CD4-positive, alpha-beta T cell treated with Interleukin-10 for 1 hour (primary cell): ENCODE data around the gene FAM227B.
"Not testable (repeated sequence)": the region's sequence is repeated elsewhere in the genome, so short reads cannot be mapped to it uniquely, and the experiment has no call there.

Experiments used
- DNase-seq: peaks from one replicate; pipeline ENCODE4 v3.0.0-alpha.2; 2020

The FAM227B gene

GRCh38 chr15:49435174-49435573 lies 185.4 kb downstream of the FAM227B start:
- DNase-seq: no peak

GRCh38 chr15:49430046-49430445 lies 190.6 kb downstream of the FAM227B start:
- DNase-seq: no peak

GRCh38 chr15:49428409-49429095 lies 192.1 kb downstream of the FAM227B start:
- no peak for DNase-seq

GRCh38 chr15:49427372-49427771 lies 193.2 kb downstream of the FAM227B start:
- no peak for DNase-seq

GRCh38 chr15:49424954-49425353 lies 195.7 kb downstream of the FAM227B start:
- no peak for DNase-seq

GRCh38 chr15:49423901-49424550 lies 196.6 kb downstream of the FAM227B start:
- no peak for DNase-seq

- no peak for DNase-seq
Observed at GRCh38 chr15:49423021-49423420, 197.6 kb downstream of the FAM227B start, which contains the start of gene FGF7. FGF7 (plus strand) TSS chr15:49423242; CDS start chr15:49424298, 1,056 bp downstream.

- peak; percentile 69 for DNase-seq
Observed at GRCh38 chr15:49421991-49422390, 198.6 kb downstream of the FAM227B start.

- DNase-seq: no peak
Observed at GRCh38 chr15:49418811-49419210, 201.8 kb downstream of the FAM227B start.

- no peak for DNase-seq
Observed at GRCh38 chr15:49415638-49416037, 205.0 kb downstream of the FAM227B start.

GRCh38 chr15:49415149-49415548 lies 205.5 kb downstream of the FAM227B start:
- DNase-seq: no peak

- DNase-seq: no peak
Observed at GRCh38 chr15:49412797-49413196, 207.8 kb downstream of the FAM227B start.

GRCh38 chr15:49410641-49411040 lies 210.0 kb downstream of the FAM227B start:
- DNase-seq: no peak

- no peak for DNase-seq
Observed at GRCh38 chr15:49406352-49407118, 214.1 kb downstream of the FAM227B start.

GRCh38 chr15:49402515-49403296 lies 217.9 kb downstream of the FAM227B start:
- not testable (repeated sequence) for DNase-seq

- no peak for DNase-seq
Observed at GRCh38 chr15:49387471-49387870, 233.1 kb downstream of the FAM227B start.

- DNase-seq: no peak
Observed at GRCh38 chr15:49383266-49383665, 237.4 kb downstream of the FAM227B start.

- DNase-seq: no peak
Observed at GRCh38 chr15:49382394-49382793, 238.2 kb downstream of the FAM227B start.

GRCh38 chr15:49380912-49381311 lies 239.7 kb downstream of the FAM227B start:
- no peak for DNase-seq

- no peak for DNase-seq
Observed at GRCh38 chr15:49379996-49380395, 240.6 kb downstream of the FAM227B start.

GRCh38 chr15:49372366-49372765 lies 248.3 kb downstream of the FAM227B start:
- DNase-seq: no peak

GRCh38 chr15:49370782-49371181 lies 249.8 kb downstream of the FAM227B start:
- no peak for DNase-seq

- no peak for DNase-seq
Observed at GRCh38 chr15:49366496-49366895, 254.1 kb downstream of the FAM227B start.
